ENCODE results near the gene ZNF292. TPM values are rescaled to one million over a fixed set of nuclear protein-coding genes. Genes with fewer than 3 reads are reported as not detected.

Gene ZNF292
- total RNA-seq, 1 experiment from 2014 or later = 32.2 TPM

DNA sequence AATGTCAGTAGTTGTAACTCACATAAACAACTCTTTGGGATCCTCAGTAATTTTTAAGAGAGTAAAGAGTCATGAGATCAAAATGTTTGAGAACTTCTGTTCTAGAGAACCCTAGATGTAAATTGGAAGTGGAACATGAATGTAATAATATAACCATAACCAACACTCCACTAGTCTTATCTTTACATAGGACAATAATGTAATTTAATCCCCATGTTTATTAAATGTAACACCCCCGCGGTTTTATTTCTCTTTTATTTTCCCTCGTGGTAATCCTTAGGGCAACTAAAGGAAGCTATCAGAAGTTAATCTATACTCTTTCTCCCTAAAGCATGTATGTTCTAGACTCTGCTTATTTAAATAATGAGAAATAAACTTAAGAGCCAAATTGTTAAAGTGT, 54.4 kb downstream of the ZNF292 start:
- H3K4me1 ChIP-seq = peaks cover 16% of the 10 kb centered on the region
- TF ChIP-seq, protein P1, sequence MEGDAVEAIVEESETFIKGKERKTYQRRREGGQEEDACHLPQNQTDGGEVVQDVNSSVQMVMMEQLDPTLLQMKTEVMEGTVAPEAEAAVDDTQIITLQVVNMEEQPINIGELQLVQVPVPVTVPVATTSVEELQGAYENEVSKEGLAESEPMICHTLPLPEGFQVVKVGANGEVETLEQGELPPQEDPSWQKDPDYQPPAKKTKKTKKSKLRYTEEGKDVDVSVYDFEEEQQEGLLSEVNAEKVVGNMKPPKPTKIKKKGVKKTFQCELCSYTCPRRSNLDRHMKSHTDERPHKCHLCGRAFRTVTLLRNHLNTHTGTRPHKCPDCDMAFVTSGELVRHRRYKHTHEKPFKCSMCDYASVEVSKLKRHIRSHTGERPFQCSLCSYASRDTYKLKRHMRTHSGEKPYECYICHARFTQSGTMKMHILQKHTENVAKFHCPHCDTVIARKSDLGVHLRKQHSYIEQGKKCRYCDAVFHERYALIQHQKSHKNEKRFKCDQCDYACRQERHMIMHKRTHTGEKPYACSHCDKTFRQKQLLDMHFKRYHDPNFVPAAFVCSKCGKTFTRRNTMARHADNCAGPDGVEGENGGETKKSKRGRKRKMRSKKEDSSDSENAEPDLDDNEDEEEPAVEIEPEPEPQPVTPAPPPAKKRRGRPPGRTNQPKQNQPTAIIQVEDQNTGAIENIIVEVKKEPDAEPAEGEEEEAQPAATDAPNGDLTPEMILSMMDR (IDR thresholded peaks at IDR 0.05; ENCODE audit: insufficient read depth in 1 of 2, low read depth in 1 of 2, low read length in 1 of 2, severe bottlenecking in 1 of 2, unreplicated experiment in 1 of 2) = no peak

DNA sequence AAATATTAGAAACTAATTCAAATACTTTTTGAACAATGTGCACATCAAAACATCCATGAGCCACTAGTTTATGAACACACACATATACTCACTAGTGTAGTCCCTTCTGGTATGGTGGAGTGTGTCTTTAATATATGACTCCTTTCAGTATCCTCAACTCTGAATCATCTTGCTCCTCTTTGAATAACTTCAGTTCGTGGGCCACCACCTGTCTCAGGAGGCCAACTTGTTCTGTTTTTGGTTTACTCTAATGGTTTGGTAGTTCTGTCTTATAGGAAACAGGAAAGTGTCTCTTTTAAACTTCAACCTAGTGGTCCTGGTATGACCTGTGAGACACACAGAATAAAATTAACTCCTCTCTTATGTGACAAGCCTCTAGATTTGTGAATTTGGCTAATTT, 55.6 kb downstream of the ZNF292 start:
- no TSS peak for BruUV-seq (replicated peaks)
- Mint-ChIP-seq H3K36me3 (ENCODE audit: insufficient read depth, unreplicated experiment) (peaks cover 25% of the 10 kb centered on the region), H3K27ac (ENCODE audit: unreplicated experiment) (no peak overlapping the region), H3K9me3 (ENCODE audit: unreplicated experiment) (no peaks in the 10 kb centered on the region), H3K27me3 (ENCODE audit: insufficient read depth, unreplicated experiment) (no peaks in the 10 kb centered on the region), H3K4me1 (ENCODE audit: low read depth, unreplicated experiment) (peaks cover 16% of the 10 kb centered on the region), H3K4me3 (ENCODE audit: unreplicated experiment) (no peak overlapping the region)
- DNase-seq = no peak
- CTCF ChIA-PET = no interaction called here
- H3K27me3 ChIP-seq (replicated peaks; ENCODE audit: control insufficient read depth, insufficient read depth, low read length) = no peaks in the 10 kb centered on the region
- TF ChIP-seq, protein P1 (IDR thresholded peaks at IDR 0.05; ENCODE audit: insufficient read depth in 1 of 2, low read depth in 1 of 2, low read length in 1 of 2, severe bottlenecking in 1 of 2, unreplicated experiment in 1 of 2) = no peak
- no peak overlapping the region for H3K4me3 ChIP-seq (ENCODE audit: low read depth, low read length)
- no peaks in the 10 kb centered on the region for H3K36me3 ChIP-seq (ENCODE audit: control insufficient read depth, insufficient read depth, low read length)
- H3K9me3 ChIP-seq = no peaks in the 10 kb centered on the region
- intact Hi-C loops (cut with micrococcal nuclease; ENCODE audit: unreplicated experiment) = no loop called here
- peaks cover 16% of the 10 kb centered on the region for H3K4me1 ChIP-seq
- POLR2A ChIA-PET = no interaction called here

More for the DNA sequence above, 54.4 kb downstream of the ZNF292 start:
- Mint-ChIP-seq H3K36me3 (ENCODE audit: insufficient read depth, unreplicated experiment) (peaks cover 30% of the 10 kb centered on the region), H3K4me3 (ENCODE audit: unreplicated experiment) (no peak overlapping the region), H3K27me3 (ENCODE audit: insufficient read depth, unreplicated experiment) (no peaks in the 10 kb centered on the region), H3K4me1 (ENCODE audit: low read depth, unreplicated experiment) (peaks cover 16% of the 10 kb centered on the region), H3K27ac (ENCODE audit: unreplicated experiment) (no peak overlapping the region), H3K9me3 (ENCODE audit: unreplicated experiment) (no peaks in the 10 kb centered on the region)
- DNase-seq = no peak
- Histone ChIP-seq H3K9me3 (no peaks in the 10 kb centered on the region), H3K27me3 (replicated peaks; ENCODE audit: control insufficient read depth, insufficient read depth, low read length) (no peaks in the 10 kb centered on the region), H3K36me3 (ENCODE audit: control insufficient read depth, insufficient read depth, low read length) (no peaks in the 10 kb centered on the region), H3K4me3 (ENCODE audit: low read depth, low read length) (no peak overlapping the region)
- intact Hi-C loops (cut with micrococcal nuclease; ENCODE audit: unreplicated experiment) = no loop called here
- ChIA-PET CTCF (no interaction called here), POLR2A (no interaction called here)
- BruUV-seq (replicated peaks) = no TSS peak

GRCh38 chr6:87212596-87212995, 57.2 kb downstream of the ZNF292 start:
- Mint-ChIP-seq H3K4me1 (ENCODE audit: low read depth, unreplicated experiment) (peaks cover 16% of the 10 kb centered on the region), H3K4me3 (ENCODE audit: unreplicated experiment) (peak overlapping the region; percentile 73), H3K27me3 (ENCODE audit: insufficient read depth, unreplicated experiment) (no peaks in the 10 kb centered on the region), H3K27ac (ENCODE audit: unreplicated experiment) (peak overlapping the region; percentile 84), H3K36me3 (ENCODE audit: insufficient read depth, unreplicated experiment) (peaks cover 19% of the 10 kb centered on the region), H3K9me3 (ENCODE audit: unreplicated experiment) (no peaks in the 10 kb centered on the region)
- no peak for DNase-seq
- BruUV-seq (replicated peaks) = no TSS peak
- intact Hi-C loops (cut with micrococcal nuclease; ENCODE audit: unreplicated experiment) = loop anchor here (2.0 kb wide), 1 partner anchor 58 kb away; the partner anchor contains the start of gene ZNF292
- ChIA-PET POLR2A (no interaction called here), CTCF (no interaction called here)
- Histone ChIP-seq H3K4me3 (ENCODE audit: low read depth, low read length) (no peak overlapping the region), H3K9me3 (no peaks in the 10 kb centered on the region), H3K27me3 (replicated peaks; ENCODE audit: control insufficient read depth, insufficient read depth, low read length) (no peaks in the 10 kb centered on the region), H3K36me3 (ENCODE audit: control insufficient read depth, insufficient read depth, low read length) (no peaks in the 10 kb centered on the region), H3K4me1 (peaks cover 16% of the 10 kb centered on the region)
- TF ChIP-seq, protein P1 (IDR thresholded peaks at IDR 0.05; ENCODE audit: insufficient read depth in 1 of 2, low read depth in 1 of 2, low read length in 1 of 2, severe bottlenecking in 1 of 2, unreplicated experiment in 1 of 2) = no peak
